ENCODE data around the gene DOCK7. TPM values are rescaled to one million over a fixed set of nuclear protein-coding genes. Genes with fewer than 3 reads are reported as not detected.
A peak's percentile ranks its signal among the peaks of the same experiment; 100 is the strongest.

Gene DOCK7
- polyA plus RNA-seq, 3 donors: 2.9 to 3.7 (median 3.5) TPM

- Mint-ChIP-seq H3K27ac (no peak overlapping the region), H3K4me1 (peaks cover 28% of the 10 kb centered on the region), H3K27me3 (ENCODE audit: low read depth in 3 of 3) (peaks cover 2 to 9% (median 7%) of the 10 kb centered on the region in 3 donors), H3K4me3 (no peak overlapping the region), H3K36me3 (no peaks in the 10 kb centered on the region), H3K9me3 (peaks cover 0 to 4% (median 0%) of the 10 kb centered on the region in 7 donors)
- Histone ChIP-seq H4K20me1 (ENCODE audit: insufficient read depth, low read length) (no peaks in the 10 kb centered on the region), H3K36me3 (replicated peaks in 1 of 2; ENCODE audit: control insufficient read depth in 1 of 2, insufficient read depth in 2 of 2, low read length in 2 of 2) (no peaks in the 10 kb centered on the region), H3K4me2 (replicated peaks; ENCODE audit: extremely low read depth, low read length, poor library complexity, severe bottlenecking) (no peak overlapping the region), H2AFZ (ENCODE audit: insufficient read depth, low read depth, low read length, poor library complexity, severe bottlenecking) (no peak overlapping the region), H3K9me3 (replicated peaks in 1 of 2; ENCODE audit: control insufficient read depth in 1 of 2, insufficient read depth in 1 of 2, low read length in 2 of 2) (no peaks in the 10 kb centered on the region), H3K79me2 (ENCODE audit: insufficient read depth, low read length) (no peaks in the 10 kb centered on the region), H3K27ac (ENCODE audit: low read depth in 1 of 2, low read length in 2 of 2) (no peak overlapping the region), H3K9ac (ENCODE audit: insufficient read depth, low read length, poor library complexity, severe bottlenecking) (no peak overlapping the region), H3K27me3 (ENCODE audit: control insufficient read depth in 2 of 2, insufficient read depth in 2 of 2, low read length in 2 of 2) (peaks cover 0 to 3% of the 10 kb centered on the region in 2 donors), H3K4me1 (ENCODE audit: control insufficient read depth in 1 of 2, insufficient read depth in 2 of 2, low read length in 2 of 2) (peaks cover 8 to 17% of the 10 kb centered on the region in 2 donors), H3K4me3 (replicated peaks in 1 of 3; ENCODE audit: low read depth in 2 of 3, low read length in 3 of 3) (no peak overlapping the region)
- intact Hi-C loops (cut with micrococcal nuclease): no loop called here
- DNase-seq: peak; percentile 25 to 70 (median 63)
- no CpG with 5 or more reads among the region's 1 CpG for WGBS (ENCODE audit: insufficient coverage)
- no peak for TF ChIP-seq CTCF (IDR thresholded peaks at IDR 0.05)
Observed at GRCh38 chr1:62689524-62689923, 1.3 kb upstream of the DOCK7 start.

- Mint-ChIP-seq H3K27me3 (ENCODE audit: low read depth in 3 of 3) (peaks cover 2 to 9% (median 8%) of the 10 kb centered on the region in 3 donors), H3K36me3 (no peaks in the 10 kb centered on the region), H3K4me1 (peaks cover 31% of the 10 kb centered on the region), H3K27ac (peak overlapping the region in 2 of 7 donors; percentile 50 to 61), H3K9me3 (no peaks in the 10 kb centered on the region), H3K4me3 (peak overlapping the region; percentile 94 to 98)
- H3K27ac ChIP-seq (ENCODE audit: low read depth in 1 of 2, low read length in 2 of 2): no peak overlapping the region
- intact Hi-C loops (cut with micrococcal nuclease): no loop called here
- H3K9me3 ChIP-seq (replicated peaks in 1 of 2; ENCODE audit: control insufficient read depth in 1 of 2, insufficient read depth in 1 of 2, low read length in 2 of 2): no peaks in the 10 kb centered on the region
- no peak for TF ChIP-seq CTCF (IDR thresholded peaks at IDR 0.05)
- H3K4me2 ChIP-seq (replicated peaks; ENCODE audit: extremely low read depth, low read length, poor library complexity, severe bottlenecking): peak overlapping the region; percentile 93
- 0% methylated on average over 5 of the region's 10 CpGs for WGBS (ENCODE audit: insufficient coverage)
- H3K36me3 ChIP-seq (replicated peaks in 1 of 2; ENCODE audit: control insufficient read depth in 1 of 2, insufficient read depth in 2 of 2, low read length in 2 of 2): no peaks in the 10 kb centered on the region
- DNase-seq: no peak
- H3K79me2 ChIP-seq (ENCODE audit: insufficient read depth, low read length): no peaks in the 10 kb centered on the region
- H2AFZ ChIP-seq (ENCODE audit: insufficient read depth, low read depth, low read length, poor library complexity, severe bottlenecking): peak overlapping the region; percentile 86
- H3K9ac ChIP-seq (ENCODE audit: insufficient read depth, low read length, poor library complexity, severe bottlenecking): peak overlapping the region; percentile 74
- peaks cover 0 to 3% of the 10 kb centered on the region in 2 donors for H3K27me3 ChIP-seq (ENCODE audit: control insufficient read depth in 2 of 2, insufficient read depth in 2 of 2, low read length in 2 of 2)
- H3K4me3 ChIP-seq (replicated peaks in 1 of 3; ENCODE audit: low read depth in 2 of 3, low read length in 3 of 3): peak overlapping the region; percentile 39 to 83 (median 52)
- peaks cover 8 to 17% of the 10 kb centered on the region in 2 donors for H3K4me1 ChIP-seq (ENCODE audit: control insufficient read depth in 1 of 2, insufficient read depth in 2 of 2, low read length in 2 of 2)
- H4K20me1 ChIP-seq (ENCODE audit: insufficient read depth, low read length): no peaks in the 10 kb centered on the region
Observed at GRCh38 chr1:62688687-62689085, 500 bp upstream of the DOCK7 start.

Measured in CD14-positive monocyte (primary cell).